GM18519 (cell line): Measurements from ENCODE around the gene QKI.
A peak's percentile ranks its signal among the peaks of the same experiment; 100 is the strongest.
"Not testable (repeated sequence)": the region's sequence is repeated elsewhere in the genome, so short reads cannot be mapped to it uniquely, and the experiment has no call there.

Experiments
- ATAC-seq: cut with Tn5 transposase; IDR thresholded peaks from one replicate; pipeline ENCODE4 v1.9.1; 2021; ENCODE audit warnings: mild to moderate bottlenecking, moderate library complexity; ENCODE audit not compliant: unreplicated experiment, low FRiP score

QKI gene

GRCh38 chr6:163412801-163413344 is 1.6 kb upstream of the QKI start:
- ATAC-seq = no peak

- peak; percentile 39 for ATAC-seq
These were observed 987 bp upstream of the QKI start for GRCh38 chr6:163413345-163414116.

- no peak for ATAC-seq
These were observed 565 bp downstream of the QKI start for GRCh38 chr6:163414946-163415619.

GRCh38 chr6:163415620-163416556 is 1.4 kb downstream of the QKI start:
- no peak for ATAC-seq

- ATAC-seq = no peak
These were observed 2.2 kb downstream of the QKI start for GRCh38 chr6:163416557-163417253.

- ATAC-seq = no peak
These were observed 3.1 kb downstream of the QKI start for GRCh38 chr6:163417595-163417994.

- ATAC-seq = no peak
These were observed 4.0 kb downstream of the QKI start for GRCh38 chr6:163418311-163419029.

- no peak for ATAC-seq
These were observed 5.1 kb downstream of the QKI start for GRCh38 chr6:163419413-163420288.

- ATAC-seq = no peak
These were observed 5.7 kb downstream of the QKI start for GRCh38 chr6:163420289-163420614.

GRCh38 chr6:163422550-163422949 is 8.0 kb downstream of the QKI start:
- no peak for ATAC-seq

- ATAC-seq = no peak
These were observed 9.2 kb downstream of the QKI start for GRCh38 chr6:163423696-163424095.

GRCh38 chr6:163427498-163428254 is 13.2 kb downstream of the QKI start:
- ATAC-seq = peak; percentile 51

GRCh38 chr6:163428373-163428772 is 13.9 kb downstream of the QKI start:
- ATAC-seq = no peak

- ATAC-seq = no peak
These were observed 15.4 kb downstream of the QKI start for GRCh38 chr6:163429858-163430448.

- ATAC-seq = no peak
These were observed 17.8 kb downstream of the QKI start for GRCh38 chr6:163432300-163432699.

- ATAC-seq = not testable (repeated sequence)
These were observed 19.0 kb downstream of the QKI start for GRCh38 chr6:163433486-163433885.

- no peak for ATAC-seq
These were observed 20.5 kb downstream of the QKI start for GRCh38 chr6:163435023-163435422.

GRCh38 chr6:163436843-163437242 is 22.3 kb downstream of the QKI start:
- ATAC-seq = no peak
